Measurements from ENCODE around the gene SRP14.
"Not testable (repeated sequence)": the region's sequence is repeated elsewhere in the genome, so short reads cannot be mapped to it uniquely, and the experiment has no call there.

SRP14 gene, protein sequence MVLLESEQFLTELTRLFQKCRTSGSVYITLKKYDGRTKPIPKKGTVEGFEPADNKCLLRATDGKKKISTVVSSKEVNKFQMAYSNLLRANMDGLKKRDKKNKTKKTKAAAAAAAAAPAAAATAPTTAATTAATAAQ

DNA sequence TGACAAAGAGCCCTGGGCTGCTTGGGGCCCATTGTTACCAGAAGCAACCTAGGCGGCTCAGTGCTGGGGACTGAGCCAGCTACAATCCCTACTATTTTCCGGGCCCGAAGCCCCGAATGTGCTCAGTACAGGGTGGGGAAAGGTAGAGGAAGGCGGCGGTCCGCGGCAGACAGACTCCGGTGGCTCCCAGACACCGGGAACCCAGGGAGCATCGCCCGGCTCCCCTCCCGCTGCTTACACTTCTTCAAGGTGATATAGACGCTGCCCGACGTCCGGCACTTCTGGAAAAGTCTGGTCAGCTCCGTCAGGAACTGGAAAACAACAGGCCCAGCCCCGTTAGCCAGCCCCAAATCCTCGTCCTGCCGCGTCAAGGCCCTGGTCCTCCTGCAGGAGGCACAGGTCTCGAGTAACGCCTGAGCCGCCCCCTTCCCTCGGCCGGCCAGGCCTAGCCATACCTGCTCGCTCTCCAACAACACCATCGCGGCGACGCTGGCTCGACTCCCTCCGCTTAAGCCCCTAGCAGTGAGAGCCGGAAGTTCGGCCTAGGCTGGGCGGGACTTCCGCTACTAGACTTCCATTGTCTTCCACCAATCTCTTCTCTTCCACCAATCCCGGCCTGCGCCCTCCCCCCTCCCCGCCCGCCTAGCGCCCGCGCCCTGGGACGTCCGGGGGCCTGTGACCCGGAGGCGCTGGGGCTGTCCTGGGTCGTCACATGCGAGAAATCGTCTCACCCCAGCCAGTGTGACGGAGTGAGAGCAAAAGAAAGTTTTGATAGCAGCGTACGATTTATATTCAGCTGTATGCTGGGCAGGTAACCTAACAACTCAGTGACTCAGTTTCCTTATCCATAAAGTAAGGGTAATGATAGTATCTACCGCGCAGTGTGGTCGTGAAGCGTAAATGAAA, at the start of gene SRP14:
SRP14 (minus strand) TSS at position 544 of the 906 bp plus-strand sequence; CDS start at position 479, 65 bp downstream.
- DNase-seq, result peak; percentile 96

GRCh38 chr15:40087991-40088928, 49.3 kb upstream of the SRP14 start:
- no peak for DNase-seq

DNA sequence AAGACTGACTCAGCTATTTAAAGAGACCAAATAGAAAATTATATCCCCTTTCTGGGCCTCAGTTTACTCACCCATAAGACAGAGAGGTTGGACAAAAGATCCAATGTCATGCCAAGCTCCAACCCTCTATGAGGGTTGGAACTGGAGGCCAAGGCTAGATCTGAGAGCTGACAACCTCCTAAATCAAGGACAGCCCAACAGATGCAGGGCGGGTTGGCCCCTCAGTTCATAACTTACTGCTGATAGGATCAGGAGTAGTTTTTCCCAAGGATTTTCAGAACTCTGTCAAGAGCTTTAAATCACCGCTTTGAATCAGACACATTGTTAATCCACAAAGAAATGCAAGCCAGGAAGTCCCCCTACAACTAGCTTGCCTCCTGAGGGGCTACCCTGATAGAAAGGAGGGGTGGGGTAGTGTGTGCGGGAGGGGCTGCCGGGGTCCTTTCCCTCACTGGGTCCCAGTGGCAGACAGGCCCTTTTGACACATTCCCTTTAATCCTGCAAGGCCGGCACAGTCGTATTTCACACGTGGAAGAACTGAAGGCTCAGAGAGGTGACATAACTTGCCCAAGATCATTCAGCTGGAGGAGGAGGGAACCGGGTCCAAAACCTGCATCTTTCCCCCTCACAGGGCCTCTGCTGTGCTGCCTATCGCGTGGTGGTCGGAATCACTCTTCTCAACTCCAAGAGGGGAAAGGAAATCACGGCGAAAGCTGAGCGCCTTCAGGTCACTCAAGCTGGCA, 48.3 kb upstream of the SRP14 start:
- no peak for DNase-seq

DNA sequence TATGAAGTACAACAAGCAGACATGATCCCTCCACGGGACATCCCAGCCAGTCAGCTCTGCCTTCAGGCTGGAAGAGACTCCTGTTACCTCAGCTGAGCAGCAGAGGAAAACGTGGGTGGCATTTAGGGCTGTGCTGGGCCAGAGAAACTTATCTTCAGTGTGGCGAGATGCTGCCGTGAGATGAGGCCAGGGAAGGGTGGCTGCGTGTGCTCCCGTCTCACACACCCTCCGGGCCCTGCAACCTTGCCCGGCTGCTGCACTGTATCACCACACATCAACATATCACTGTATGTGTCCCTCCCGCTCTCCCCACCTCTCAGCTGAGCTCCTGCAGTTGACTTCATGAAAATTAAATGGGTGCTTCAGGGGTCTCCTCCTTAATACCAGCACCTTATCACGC, 46.3 kb upstream of the SRP14 start:
- DNase-seq, result no peak

DNA sequence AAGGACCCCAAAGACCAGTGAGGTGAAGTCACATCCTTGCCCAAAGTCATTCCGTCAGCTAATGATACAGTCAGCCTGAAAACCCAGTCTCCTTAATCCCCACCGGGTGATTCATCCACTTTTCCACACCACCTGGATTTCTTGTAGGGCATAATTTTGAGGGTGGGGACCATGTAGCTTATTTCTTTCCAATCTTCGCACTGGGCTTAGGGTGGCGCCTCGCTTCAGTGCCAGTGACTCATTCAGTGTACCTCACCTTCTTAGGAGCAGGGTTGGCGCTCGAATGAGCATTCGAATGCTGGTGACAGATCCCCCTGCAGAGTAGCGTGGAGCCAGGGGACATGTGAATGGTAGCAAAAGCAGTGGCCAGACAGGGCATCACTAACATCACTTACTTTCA, 45.7 kb upstream of the SRP14 start:
- no peak for DNase-seq

DNA sequence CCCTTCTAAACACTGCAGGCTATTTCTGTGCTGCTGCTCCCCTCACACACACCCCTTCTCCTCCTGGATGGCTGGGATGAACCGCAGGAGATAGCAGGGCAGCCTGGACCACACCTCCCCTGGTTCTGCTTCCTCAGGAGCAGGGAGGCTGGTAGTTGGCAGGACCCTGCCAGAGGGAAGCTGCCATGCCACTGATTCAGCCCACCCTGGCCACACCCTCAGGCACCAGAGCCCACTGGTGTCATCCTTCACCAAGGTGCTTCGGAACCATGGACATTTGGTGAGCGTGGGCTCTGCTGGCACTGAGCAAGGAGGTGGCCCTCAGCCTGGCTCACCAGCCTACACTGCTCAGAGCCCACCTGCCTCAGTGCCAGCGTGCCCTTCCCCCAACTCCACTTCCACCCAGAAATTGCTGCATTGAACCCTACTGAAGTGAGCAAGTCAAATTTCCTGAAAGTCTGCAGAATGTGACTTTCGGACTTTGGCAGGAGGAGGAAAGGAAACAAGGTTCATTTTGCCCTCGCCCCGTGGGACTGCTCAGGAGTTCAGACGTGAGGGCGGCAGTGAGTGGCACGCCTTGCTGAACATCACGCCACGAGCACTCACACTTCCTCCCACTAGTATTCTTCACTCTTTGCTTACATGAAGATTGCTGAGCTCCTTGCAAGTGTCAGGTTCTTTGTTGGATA, 43.4 kb upstream of the SRP14 start:
- no peak for DNase-seq

DNA sequence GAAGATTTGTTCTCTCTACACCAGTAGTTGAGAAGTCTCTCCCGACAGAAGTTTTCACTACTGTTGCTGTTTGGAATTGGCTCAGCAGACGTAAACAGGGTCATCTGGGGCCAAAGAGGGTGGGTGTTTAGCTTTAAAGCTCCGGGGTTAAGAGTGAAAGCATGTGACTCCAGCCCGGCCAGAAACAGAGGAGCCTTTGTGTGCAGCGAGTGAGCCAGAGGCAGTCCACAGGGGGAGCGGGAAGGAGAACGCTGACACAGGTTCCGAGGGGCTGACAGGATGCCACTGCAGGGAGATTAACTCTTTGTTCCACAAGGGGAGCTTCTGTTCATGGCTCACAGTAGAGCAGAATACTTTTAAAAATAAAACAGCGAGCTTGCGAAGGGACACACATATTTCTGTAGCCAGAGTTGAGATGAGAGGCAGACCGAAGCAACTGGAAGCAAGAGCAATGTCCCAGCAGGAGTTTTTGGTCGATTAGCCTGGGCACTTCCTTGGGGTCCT, 42.8 kb upstream of the SRP14 start:
- DNase-seq, result no peak

DNA sequence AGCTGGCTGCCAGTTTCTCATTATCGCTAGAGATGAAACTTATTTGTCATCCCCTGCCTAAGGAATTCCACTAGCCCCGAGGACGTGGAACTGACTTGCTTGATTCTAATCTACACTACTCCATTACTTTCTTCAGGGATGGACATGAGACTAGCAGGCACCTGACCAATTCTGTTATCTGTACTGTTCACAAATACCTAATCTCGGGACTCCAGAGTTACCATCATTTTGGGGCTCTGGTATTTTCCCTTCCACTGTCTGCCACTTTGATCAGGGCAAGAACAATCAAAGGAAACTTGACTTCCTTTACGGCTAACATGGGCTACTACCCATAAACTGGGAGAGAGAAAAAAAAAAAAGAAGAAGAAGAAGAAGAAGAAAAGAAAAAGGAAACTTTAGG, 41.9 kb upstream of the SRP14 start:
- no peak for DNase-seq

- no peak for DNase-seq
Measured at GRCh38 chr15:40080104-40080503, 41.1 kb upstream of the SRP14 start.

GRCh38 chr15:40079456-40079855, 40.5 kb upstream of the SRP14 start:
- no peak for DNase-seq

- no peak for DNase-seq
Measured at GRCh38 chr15:40075298-40076044, 36.5 kb upstream of the SRP14 start.

- DNase-seq, result not testable (repeated sequence)
Measured at GRCh38 chr15:40074656-40075055, 35.7 kb upstream of the SRP14 start.

- DNase-seq, result peak; percentile 55 to 68
Measured at GRCh38 chr15:40073716-40074490, 34.9 kb upstream of the SRP14 start.

- DNase-seq, result no peak
Measured at GRCh38 chr15:40072216-40072990, 33.4 kb upstream of the SRP14 start.

DNA sequence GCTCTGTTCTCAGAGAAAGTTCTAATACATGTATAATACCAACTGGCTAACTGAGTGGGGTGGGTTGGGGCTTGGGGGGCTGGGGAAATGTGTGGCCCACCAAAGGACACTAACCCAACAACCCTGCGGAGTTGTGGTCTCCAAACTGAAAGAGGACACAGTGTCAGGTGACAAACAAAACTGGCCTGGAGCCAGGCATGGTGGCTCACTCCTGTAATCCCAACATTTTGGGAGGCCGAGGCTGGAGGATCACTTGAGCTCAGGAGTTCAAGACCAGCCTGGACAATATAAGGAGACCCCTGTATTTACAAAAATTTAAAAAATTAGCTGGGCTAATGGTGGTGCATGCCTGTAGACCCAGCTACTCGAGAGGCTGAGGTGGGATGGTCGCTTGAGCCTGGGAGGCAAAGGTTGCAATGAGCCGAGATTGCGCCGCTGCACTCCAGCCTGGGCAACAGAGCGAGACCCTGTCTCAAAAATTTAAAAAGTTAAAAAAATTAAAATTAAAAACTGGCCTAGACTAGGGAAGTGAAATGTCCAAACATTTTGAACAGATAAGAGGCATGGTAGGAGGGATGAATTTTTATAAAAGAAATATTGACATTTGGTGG, 31.7 kb upstream of the SRP14 start:
- DNase-seq, result no peak

- no peak for DNase-seq
Measured at GRCh38 chr15:40070166-40070557, 31.2 kb upstream of the SRP14 start.

DNA sequence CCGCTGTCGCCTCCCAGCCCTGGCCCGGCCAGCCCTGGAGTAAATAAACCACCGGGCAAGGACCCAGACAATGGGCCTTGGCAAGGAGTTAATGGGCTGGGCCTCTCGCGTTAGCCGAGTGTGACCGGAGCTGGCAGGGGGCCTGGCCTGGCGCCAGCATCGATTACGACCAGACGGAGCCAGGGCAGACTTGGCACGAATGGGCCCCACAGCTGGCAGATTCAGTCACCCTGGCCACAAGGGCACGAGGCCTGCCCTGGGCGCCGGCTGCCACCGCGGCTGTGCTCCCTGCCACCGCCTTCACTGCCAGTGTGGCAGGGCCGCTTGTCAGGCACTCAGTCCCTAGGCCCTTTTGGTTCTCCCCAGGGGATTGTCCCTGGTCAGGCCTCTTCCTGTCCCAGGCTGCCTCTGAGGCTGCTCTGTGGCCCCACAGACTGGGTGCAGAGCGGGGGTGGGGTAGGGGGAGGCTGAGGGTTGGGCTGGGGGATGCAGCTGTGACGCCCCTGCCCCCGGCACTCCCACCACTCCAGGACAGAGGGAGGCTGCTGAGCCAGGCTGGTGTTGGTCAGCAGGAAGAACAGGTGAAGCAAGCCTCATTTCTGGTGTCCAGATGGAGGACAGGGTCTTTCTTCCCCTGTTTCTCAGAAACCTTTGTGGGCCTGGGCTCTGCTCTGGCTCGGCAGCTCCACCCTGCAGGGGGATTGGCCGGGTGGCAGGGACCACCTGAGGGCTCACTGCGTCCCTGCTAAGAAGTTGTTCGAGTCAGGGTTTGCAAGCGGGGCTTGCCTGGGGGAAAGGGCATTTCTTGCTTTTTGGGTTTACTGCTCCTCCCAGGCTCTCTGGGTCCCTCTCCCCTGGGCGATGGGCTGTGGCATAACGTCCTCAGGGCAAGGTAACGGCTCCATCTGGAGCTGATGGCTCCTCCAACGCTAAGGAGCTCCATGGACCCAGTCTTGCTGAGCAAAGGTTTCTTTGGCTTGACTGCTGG, 30.5 kb upstream of the SRP14 start:
- DNase-seq, result no peak

Data from activated T-cell treated with anti-CD3 and anti-CD28 coated beads, Interleukin-2, amount 50 U/mL, for 48 hours (primary cell).